MV-4-11 (cell line): ENCODE measurements around the gene PPCDC.
"Not testable (repeated sequence)": the region's sequence is repeated elsewhere in the genome, so short reads cannot be mapped to it uniquely, and the experiment has no call there.

Experiments used
- DNase-seq: peaks from one replicate; lab custom pipeline; 2025; lab: John Stamatoyannopoulos, UW

Gene PPCDC

GRCh38 chr15:75068748-75069147 is 45.4 kb downstream of the PPCDC start:
- DNase-seq = no peak

DNA sequence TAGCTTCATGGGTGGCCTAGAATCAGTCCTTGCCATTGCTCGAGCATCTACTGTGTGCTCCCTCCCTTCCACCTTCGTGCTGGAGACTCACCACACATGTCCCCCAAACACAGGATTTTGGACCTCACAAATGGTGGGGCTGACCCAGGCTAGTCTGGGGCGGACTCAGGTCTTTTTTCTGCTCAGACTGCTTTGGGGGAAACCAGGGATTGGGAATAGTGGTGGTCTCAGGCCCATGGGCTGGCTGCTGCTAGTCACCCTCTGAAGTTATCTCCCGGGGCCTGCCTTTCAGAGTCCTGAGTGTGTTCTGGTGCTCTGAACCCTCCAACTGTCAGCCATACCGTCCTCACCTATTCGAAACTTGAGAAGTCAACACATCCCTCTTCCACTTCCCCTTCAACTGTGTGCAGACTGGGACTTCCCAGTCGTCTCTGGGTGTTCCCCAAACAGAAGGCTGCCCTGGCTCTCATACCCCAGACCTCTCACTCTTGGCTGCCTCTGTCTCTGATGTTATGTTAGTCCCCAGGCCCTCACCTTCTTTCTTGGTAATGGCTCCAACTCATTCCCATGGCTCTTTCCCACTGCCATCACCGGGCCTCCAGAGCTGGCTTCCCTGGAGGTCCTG is 46.0 kb downstream of the PPCDC start:
- DNase-seq = peak; percentile 87

DNA sequence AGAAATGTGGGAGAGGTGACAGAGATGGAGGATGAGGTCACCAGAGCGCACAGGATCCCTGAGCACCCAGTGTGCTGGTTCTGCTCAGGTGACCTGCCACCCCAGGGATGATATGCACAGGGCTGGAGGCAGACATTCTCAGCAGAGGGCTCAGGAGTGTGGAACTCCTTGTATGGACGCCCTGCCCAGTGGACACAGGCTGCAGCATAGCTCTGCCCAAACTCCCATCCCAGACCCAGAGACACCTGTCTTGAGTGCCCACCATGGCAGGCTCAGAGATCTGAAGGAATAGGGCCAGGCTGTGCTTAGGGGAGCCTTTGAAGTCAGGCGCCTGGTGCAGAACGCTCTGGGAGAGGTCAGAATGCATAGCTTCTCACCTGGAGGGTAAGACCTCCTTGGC is 47.3 kb downstream of the PPCDC start:
- DNase-seq = no peak

- peak; percentile 76 for DNase-seq
Observed at GRCh38 chr15:75073197-75073596, 49.8 kb downstream of the PPCDC start.

DNA sequence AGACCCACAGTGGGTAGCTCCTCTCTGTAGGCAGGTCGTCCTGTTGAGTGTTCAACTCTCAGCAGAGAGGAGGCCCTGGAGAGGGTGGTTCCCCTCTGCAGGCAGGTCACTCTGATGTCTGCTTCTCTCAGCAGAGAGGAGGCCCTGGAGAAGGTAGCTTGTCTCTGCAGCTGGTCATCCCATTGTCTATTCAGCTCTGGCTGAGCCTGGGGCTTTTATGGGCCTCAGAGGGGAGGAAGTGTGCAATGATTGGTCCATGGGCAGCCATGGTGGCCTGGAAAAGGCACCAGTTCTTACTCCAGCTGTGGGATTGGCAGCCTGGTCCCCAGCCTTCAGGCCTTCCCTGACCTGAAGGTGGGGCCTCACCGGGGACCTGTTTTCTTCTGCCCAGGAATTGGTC is 52.9 kb downstream of the PPCDC start:
- DNase-seq = no peak

- DNase-seq = not testable (repeated sequence)
Observed at GRCh38 chr15:75077551-75077961, 54.2 kb downstream of the PPCDC start.

GRCh38 chr15:75081150-75081549 is 57.8 kb downstream of the PPCDC start:
- DNase-seq = no peak

DNA sequence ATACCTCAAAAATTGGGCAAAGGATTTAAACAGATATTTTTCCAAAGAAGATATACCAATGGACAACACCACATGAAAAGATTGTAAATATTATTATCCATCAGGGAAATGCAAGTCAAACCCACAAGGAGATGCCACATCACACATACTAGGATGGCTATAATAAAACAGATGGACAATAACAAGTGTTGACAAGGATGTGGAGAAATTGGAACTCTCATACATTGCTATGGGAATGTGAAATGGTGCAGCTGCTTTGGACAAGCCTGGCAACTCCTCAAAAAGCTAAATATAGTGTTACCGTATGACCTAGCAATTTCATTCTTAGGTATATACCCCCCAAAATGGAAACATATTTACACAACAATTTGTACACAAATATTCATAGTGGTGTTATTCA is 59.3 kb downstream of the PPCDC start:
- DNase-seq = no peak

DNA sequence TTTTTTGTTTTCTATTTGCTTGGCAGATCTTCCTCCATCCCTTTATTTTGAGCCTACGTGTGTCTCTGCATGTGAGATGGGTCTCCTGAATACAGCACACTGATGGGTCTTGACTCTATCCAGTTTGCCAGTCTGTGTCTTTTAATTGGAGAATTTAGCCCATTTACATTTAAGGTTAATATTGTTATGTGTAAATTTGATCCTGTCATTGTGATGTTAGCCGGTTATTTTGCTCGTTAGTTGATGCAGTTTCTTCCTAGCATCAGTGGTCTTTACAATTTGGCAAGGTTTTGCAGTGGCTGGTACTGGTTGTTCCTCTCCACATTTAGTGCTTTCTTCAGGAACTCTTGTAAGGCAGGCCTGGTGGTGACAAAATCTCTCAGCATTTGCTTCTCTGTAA is 62.3 kb downstream of the PPCDC start:
- not testable (repeated sequence) for DNase-seq

GRCh38 chr15:75089456-75090387 is 66.3 kb downstream of the PPCDC start:
- no peak for DNase-seq

DNA sequence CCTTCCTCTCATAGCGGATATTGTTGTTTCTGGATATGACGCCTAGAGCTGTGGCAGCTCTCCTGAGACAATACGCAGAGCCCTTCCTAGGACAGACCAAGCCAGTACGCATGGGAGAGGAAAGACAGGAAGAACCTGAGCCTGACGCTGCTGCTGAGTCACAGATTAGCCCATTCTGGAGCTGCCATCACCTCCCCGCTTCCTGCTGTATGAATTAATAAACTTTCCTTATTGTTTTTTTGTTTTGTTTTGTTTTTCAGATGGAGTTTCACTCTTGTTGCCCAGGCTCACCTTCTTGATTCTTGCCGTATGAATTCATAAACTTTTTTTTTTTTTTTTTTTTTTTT is 67.0 kb downstream of the PPCDC start:
- no peak for DNase-seq

DNA sequence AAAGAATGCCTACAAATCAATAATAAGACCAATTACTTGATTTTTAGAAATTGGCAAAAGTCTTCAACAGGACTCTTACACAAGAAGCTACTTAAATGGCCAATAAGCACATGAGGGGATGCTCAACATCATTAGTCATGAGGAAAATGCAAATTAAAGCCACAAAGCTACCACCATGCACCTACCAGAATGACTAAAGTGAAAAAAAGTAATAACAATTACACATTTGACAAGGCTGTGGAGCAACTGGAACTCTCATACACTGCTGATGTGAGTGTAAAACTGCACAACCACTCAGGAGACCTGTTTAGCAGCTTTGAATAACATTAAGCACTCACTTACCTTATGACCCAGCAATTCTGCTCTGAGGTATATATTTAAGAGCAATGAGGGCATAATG is 68.4 kb downstream of the PPCDC start:
- peak; percentile 9 for DNase-seq

- DNase-seq = not testable (repeated sequence)
Observed at GRCh38 chr15:75094961-75095478, 71.6 kb downstream of the PPCDC start.

GRCh38 chr15:75095594-75095993 is 72.2 kb downstream of the PPCDC start:
- DNase-seq = no peak

- DNase-seq = no peak
Observed at GRCh38 chr15:75097939-75098338, 74.5 kb downstream of the PPCDC start.

GRCh38 chr15:75098404-75098803 is 75.0 kb downstream of the PPCDC start:
- no peak for DNase-seq
